GM12878 (cell line): ENCODE data around the gene ARHGAP30.
"Not testable (repeated sequence)": the region's sequence is repeated elsewhere in the genome, so short reads cannot be mapped to it uniquely, and the experiment has no call there.

Experiments used
- MAX ChIP-seq: IDR thresholded peaks from 2 replicates; pipeline ENCODE4 v1.6.1; 2012; ENCODE audit warnings: low read depth, low read length, improper control_type of control experiment
- NFIC ChIP-seq: IDR thresholded peaks from 2 replicates; pipeline ENCODE4 v1.6.1; 2012; ENCODE audit warnings: low read depth, mild to moderate bottlenecking, inconsistent platforms, low read length, moderate library complexity
- POLR2A ChIP-seq: IDR thresholded peaks from 2 replicates; pipeline ENCODE4 v1.6.1; 2011; ENCODE audit warnings: low read depth, mild to moderate bottlenecking, low read length
- SMC3 ChIP-seq: IDR thresholded peaks from 2 replicates; pipeline ENCODE4 v1.6.1; 2011; ENCODE audit warnings: low read length, improper control_type of control experiment, borderline replicate concordance
- ZBTB4 ChIP-seq: fragments of 450-650 bp; formaldehyde crosslinking; IDR thresholded peaks from 2 replicates; pipeline ENCODE4 v1.4.0; 2022; ENCODE audit warnings: mild to moderate bottlenecking, moderate library complexity

- TF ChIP-seq MAX; NFIC; POLR2A; ZBTB4 (CRISPR knock-in tag); SMC3: not testable (repeated sequence)
Measured at GRCh38 chr1:161016683-161017082, 53.0 kb downstream of the ARHGAP30 start.
